Neuron (in vitro differentiated cells): ENCODE measurements around the gene CNOT3.

Experiments used
- H2AFZ ChIP-seq: one replicate; pipeline ENCODE4 v1.6.1; 2013; ENCODE audit warnings: low read depth, mild to moderate bottlenecking, inconsistent platforms, low read length, moderate library complexity
- H3K27me3 ChIP-seq: one replicate; pipeline ENCODE4 v1.6.1; 2013; ENCODE audit warnings: low read length; ENCODE audit not compliant: insufficient read depth
- H3K36me3 ChIP-seq: one replicate; pipeline ENCODE4 v1.6.1; 2013; ENCODE audit warnings: low read length; ENCODE audit not compliant: insufficient read depth
- H3K4me1 ChIP-seq: one replicate; pipeline ENCODE4 v1.6.1; 2013; ENCODE audit warnings: low read length; ENCODE audit not compliant: insufficient read depth
- H3K4me3 ChIP-seq: 2 replicates; pipeline ENCODE4 v1.5.1; 2013; ENCODE audit warnings: mild to moderate bottlenecking, low read length, moderate library complexity
- H3K9me3 ChIP-seq: one replicate; pipeline ENCODE4 v1.6.1; 2013; ENCODE audit warnings: low read length

The CNOT3 gene

GRCh38 chr19:54106716-54107115 is 30.8 kb upstream of the CNOT3 start:
- Histone ChIP-seq H3K4me1 (peaks cover 4% of the 10 kb centered on the region), H2AFZ (no peak overlapping the region), H3K9me3 (no peaks in the 10 kb centered on the region), H3K27me3 (no peaks in the 10 kb centered on the region), H3K36me3 (peaks cover 52% of the 10 kb centered on the region), H3K4me3 (no peak overlapping the region)

DNA sequence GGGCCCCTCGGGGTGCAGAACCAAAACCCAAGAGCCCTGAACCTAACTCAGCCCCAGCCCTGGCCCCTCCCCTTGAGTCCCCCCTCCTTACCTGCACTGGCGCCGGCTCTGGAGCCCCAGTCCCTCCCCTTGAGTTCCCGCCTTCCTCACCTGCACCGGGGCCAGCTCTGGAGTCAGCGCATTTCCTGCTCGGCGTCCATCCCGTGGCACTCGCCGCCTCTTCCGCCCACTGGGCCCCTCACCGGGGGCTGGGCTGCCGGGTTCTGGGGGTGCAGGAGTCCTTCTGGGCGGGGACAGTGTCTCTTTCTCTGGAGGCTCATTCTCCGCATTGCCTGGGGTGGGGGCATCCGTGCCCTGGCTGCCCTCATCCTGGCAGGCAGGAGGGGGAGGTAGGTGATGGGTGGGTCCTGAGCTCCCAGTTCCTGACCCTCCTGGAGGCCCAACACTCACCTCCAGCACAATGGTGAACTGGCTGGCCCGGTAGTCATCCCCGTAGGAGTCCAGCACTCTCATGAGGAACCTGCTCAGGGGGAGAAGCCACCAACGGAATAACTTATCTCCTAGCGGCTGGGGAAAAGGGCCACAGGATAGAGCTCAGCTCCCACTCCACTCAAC is 29.6 kb upstream of the CNOT3 start:
- H3K4me1 ChIP-seq: peaks cover 4% of the 10 kb centered on the region
- H3K4me3 ChIP-seq: no peak overlapping the region
- H2AFZ ChIP-seq: no peak overlapping the region
- H3K36me3 ChIP-seq: peaks cover 52% of the 10 kb centered on the region
- H3K27me3 ChIP-seq: no peaks in the 10 kb centered on the region
- H3K9me3 ChIP-seq: no peaks in the 10 kb centered on the region

DNA sequence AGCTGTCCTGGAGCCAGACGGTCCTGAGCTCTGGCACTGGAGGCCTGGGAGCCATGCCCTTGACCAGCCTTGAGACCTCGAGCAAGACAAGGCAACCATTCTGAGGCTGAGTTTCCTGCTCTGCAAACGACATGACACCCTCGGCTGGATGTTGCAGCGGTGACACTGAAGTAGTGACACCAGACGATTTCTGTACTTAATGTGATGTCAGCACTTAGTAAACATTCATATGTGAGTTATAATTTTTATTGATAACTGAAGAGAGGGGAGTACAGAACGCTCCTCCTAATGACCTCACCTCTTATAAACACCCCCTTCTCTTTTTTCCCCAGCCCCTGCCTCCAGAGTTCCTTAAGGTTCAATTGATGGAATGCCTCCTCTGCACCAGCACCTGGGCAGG is 29.1 kb upstream of the CNOT3 start:
- H2AFZ ChIP-seq: no peak overlapping the region
- no peaks in the 10 kb centered on the region for H3K9me3 ChIP-seq
- H3K27me3 ChIP-seq: no peaks in the 10 kb centered on the region
- peaks cover under 1% of the 10 kb centered on the region for H3K4me1 ChIP-seq
- H3K36me3 ChIP-seq: peaks cover 52% of the 10 kb centered on the region
- H3K4me3 ChIP-seq: no peak overlapping the region

GRCh38 chr19:54109651-54110050 is 27.9 kb upstream of the CNOT3 start:
- Histone ChIP-seq H3K9me3 (no peaks in the 10 kb centered on the region), H3K27me3 (no peaks in the 10 kb centered on the region), H3K4me3 (no peak overlapping the region), H2AFZ (no peak overlapping the region), H3K4me1 (peaks cover 6% of the 10 kb centered on the region), H3K36me3 (peaks cover 50% of the 10 kb centered on the region)

DNA sequence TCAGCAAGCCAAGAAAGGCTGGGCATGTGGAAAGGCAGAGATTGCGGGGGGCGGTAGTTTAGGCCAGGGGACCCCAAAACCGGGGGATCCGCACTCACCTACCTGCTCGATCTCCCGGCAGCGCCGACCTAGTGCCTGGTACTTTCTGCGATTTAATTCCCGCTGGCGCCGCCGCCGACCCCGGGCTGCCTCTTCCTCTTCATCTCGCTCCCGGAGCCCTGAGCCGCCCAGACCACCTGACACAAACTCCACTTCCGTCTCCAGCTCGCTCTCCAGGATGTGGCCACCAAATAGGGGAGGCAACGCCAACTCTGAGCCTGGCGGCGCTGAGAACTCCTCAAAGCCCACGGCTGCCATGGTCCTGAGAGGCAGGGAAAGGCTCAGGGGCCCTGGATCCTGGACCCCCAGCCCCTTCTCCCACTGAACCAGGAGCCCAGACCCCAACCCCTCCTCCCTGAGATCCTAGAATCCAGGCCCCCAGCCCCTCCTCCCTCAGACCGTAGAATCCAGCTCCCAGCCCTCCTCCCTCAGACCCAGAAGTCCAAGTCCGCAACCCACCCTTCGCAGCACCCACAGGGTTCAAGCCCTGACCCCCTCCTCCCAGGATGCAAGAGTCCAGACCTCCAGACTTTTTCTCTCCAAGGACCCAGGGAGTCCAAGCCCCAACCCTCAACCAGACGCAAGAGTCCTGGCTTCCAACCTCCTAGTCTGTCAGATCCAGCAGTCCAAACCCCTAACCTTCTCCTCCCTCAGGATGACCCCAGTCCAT is 23.0 kb upstream of the CNOT3 start:
- Histone ChIP-seq H3K4me3 (peak overlapping the region; percentile 57), H3K36me3 (peaks cover 28% of the 10 kb centered on the region)

GRCh38 chr19:54115109-54116063 is 22.2 kb upstream of the CNOT3 start, which contains the start of the genes PRPF31 and TFPT:
TSS of gene PRPF31 (plus strand) at chr19:54115754. CDS start at chr19:54118279, 2,525 bp downstream.
TSS of gene TFPT (minus strand) at chr19:54115657. CDS start at chr19:54115269, 388 bp downstream.
- H3K9me3 ChIP-seq: no peaks in the 10 kb centered on the region
- peak within 1 kb of the TSS; percentile 57 for H3K4me3 ChIP-seq
- H2AFZ ChIP-seq: no peak within 1 kb of the TSS
- peaks cover 15% of the 10 kb centered on the region for H3K4me1 ChIP-seq
- no peaks in the 10 kb centered on the region for H3K27me3 ChIP-seq
- peaks cover 27% of the 10 kb centered on the region for H3K36me3 ChIP-seq

More for the DNA sequence above, 23.0 kb upstream of the CNOT3 start:
- Histone ChIP-seq H3K9me3 (no peaks in the 10 kb centered on the region), H2AFZ (no peak overlapping the region), H3K27me3 (no peaks in the 10 kb centered on the region), H3K4me1 (peaks cover 15% of the 10 kb centered on the region)

GRCh38 chr19:54121259-54121658 is 16.3 kb upstream of the CNOT3 start:
- Histone ChIP-seq H3K36me3 (peaks cover 68% of the 10 kb centered on the region), H3K27me3 (no peaks in the 10 kb centered on the region), H3K4me1 (peaks cover 7% of the 10 kb centered on the region)

DNA sequence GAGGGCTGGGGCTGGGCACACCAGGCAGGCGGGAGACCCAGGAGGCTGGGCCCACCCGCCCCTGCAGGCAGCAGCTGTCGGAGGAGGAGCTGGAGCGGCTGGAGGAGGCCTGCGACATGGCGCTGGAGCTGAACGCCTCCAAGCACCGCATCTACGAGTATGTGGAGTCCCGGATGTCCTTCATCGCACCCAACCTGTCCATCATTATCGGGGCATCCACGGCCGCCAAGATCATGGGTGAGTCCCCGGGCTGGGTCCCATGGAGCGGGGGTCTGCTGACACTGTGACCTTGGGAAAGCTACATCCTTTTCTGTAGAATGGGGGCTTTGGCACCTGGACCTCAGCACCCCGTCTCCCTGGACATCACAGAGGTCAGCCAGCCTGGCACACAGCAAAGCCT is 13.9 kb upstream of the CNOT3 start:
- Histone ChIP-seq H3K27me3 (no peaks in the 10 kb centered on the region), H3K9me3 (no peaks in the 10 kb centered on the region), H3K36me3 (peaks cover 78% of the 10 kb centered on the region), H3K4me3 (no peak overlapping the region), H2AFZ (no peak overlapping the region), H3K4me1 (no peaks in the 10 kb centered on the region)

More at GRCh38 chr19:54121259-54121658, 16.3 kb upstream of the CNOT3 start:
- no peak overlapping the region for H2AFZ ChIP-seq
- H3K4me3 ChIP-seq: no peak overlapping the region
- H3K9me3 ChIP-seq: no peaks in the 10 kb centered on the region

DNA sequence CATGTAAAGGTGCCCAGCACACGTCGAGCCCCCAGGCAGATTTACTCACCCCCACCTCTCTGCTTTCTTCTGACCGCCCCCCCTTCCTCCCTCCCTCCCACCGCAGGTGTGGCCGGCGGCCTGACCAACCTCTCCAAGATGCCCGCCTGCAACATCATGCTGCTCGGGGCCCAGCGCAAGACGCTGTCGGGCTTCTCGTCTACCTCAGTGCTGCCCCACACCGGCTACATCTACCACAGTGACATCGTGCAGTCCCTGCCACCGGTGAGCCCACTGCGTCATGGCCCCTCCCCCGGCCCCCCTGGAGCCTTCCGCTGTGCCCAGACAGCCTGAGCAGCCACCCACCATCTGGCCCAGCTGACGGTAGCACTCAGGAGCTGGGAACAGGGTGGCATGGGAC is 13.2 kb upstream of the CNOT3 start:
- no peak overlapping the region for H2AFZ ChIP-seq
- H3K27me3 ChIP-seq: no peaks in the 10 kb centered on the region
- H3K36me3 ChIP-seq: peaks cover 82% of the 10 kb centered on the region
- H3K4me3 ChIP-seq: no peak overlapping the region
- H3K4me1 ChIP-seq: no peaks in the 10 kb centered on the region
- H3K9me3 ChIP-seq: no peaks in the 10 kb centered on the region

DNA sequence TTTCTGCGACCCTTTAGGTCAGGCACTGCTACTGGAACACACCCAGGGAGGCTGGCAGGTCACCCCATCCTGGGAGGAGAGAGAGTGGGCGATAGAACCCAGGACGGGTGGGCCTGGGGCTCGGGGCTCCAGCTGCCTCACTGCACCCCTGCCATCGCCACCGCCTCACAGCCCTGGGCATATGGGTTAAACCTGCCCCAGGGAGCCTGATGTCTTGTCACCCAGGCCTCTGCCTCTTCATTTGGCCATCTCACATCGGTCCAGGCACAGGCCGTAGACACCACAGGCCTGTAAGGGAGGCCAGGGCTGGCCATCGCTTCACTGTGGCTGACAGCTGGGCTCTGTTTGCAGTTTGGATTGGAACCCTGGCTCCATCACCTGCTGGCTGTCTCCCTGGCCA is 11.8 kb upstream of the CNOT3 start:
- no peaks in the 10 kb centered on the region for H3K9me3 ChIP-seq
- H2AFZ ChIP-seq: no peak overlapping the region
- H3K27me3 ChIP-seq: no peaks in the 10 kb centered on the region
- H3K36me3 ChIP-seq: peaks cover 81% of the 10 kb centered on the region
- H3K4me3 ChIP-seq: no peak overlapping the region
- no peaks in the 10 kb centered on the region for H3K4me1 ChIP-seq

DNA sequence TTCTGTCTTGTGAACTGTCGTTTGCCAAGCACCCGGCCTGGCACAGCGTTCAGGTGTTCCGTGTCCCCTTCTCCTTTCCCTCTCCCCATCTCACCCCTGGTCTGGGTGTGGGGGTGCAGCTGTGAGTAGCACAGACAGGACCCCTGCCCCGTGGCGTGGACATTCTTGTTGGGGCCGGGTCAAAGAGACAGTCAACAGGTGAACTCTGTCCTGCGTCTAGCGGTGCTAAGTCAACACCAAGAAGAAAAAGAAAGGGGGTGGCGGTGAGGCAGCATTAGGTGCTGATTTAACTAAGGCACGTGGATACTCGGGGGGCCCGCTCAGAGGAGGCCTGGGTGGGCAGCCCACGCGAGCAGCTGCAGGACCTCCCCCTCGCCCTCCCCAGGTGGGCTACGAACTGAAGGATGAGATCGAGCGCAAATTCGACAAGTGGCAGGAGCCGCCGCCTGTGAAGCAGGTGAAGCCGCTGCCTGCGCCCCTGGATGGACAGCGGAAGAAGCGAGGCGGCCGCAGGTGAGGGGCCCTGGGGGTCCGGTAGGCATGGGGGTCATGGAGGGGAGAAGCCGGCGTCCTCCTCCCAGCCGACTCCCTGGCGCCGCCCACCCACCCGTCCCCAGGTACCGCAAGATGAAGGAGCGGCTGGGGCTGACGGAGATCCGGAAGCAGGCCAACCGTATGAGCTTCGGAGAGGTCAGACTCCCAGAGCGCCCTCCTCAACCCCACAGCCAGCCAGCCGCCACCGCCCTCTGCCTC is 9.7 kb upstream of the CNOT3 start:
- no peak overlapping the region for H2AFZ ChIP-seq
- H3K4me1 ChIP-seq: no peaks in the 10 kb centered on the region
- peaks cover 76% of the 10 kb centered on the region for H3K36me3 ChIP-seq
- H3K4me3 ChIP-seq: no peak overlapping the region
- no peaks in the 10 kb centered on the region for H3K27me3 ChIP-seq
- no peaks in the 10 kb centered on the region for H3K9me3 ChIP-seq

DNA sequence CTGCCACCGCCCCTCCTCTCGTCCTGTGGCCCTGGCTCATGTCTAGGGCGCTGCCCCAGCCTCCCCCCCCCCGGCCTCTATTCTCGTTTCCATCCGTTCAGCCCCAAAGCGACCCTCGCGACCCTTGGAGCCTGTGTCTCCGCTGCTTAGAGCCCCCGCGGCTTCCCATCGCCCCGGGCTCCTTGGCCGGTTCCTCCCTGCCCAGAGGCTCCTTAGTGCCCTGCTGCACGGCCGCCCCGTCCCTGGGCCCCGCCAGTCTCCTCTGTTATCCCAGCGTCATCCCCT is 9.2 kb upstream of the CNOT3 start:
- Histone ChIP-seq H2AFZ (no peak overlapping the region), H3K9me3 (no peaks in the 10 kb centered on the region), H3K4me1 (no peaks in the 10 kb centered on the region), H3K4me3 (no peak overlapping the region), H3K36me3 (peaks cover 71% of the 10 kb centered on the region), H3K27me3 (no peaks in the 10 kb centered on the region)
